ENCODE results near the gene BICC1. TPM values are rescaled to one million over a fixed set of nuclear protein-coding genes. Genes with fewer than 3 reads are reported as not detected.

Gene BICC1
- total RNA-seq, 1 experiment from 2014 or later, result 0.67 TPM

DNA sequence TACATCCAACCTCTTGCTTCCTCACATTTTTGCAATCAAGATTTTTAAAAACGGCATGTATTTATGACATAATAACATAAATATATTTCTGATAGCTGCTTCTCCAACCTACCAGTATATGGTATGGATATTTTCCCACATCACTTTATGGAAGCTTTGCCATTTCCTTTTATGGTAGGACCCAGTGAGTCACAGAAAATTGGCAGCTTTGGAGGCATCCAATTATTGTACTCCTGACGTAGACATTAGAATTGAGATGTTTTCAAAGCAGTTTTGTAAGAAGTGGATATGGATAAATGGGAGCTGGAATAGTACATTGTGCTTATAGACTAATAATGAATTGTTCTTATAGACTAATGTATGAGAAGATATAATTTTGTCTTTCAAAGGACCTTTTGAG lies 23.8 kb upstream of the BICC1 start:
- in situ Hi-C loops (cut with HindIII; ENCODE audit: low pct_unique_long_range_greater_than_20kb, low sequenced_read_pairs), result no loop called here
- intact Hi-C loops (cut with micrococcal nuclease; ENCODE audit: unreplicated experiment), result no loop called here
- ChIA-PET CTCF (no interaction called here), POLR2A (no interaction called here)
- DNase-seq (ENCODE audit: low read depth, low spot score) (no peak), ATAC-seq (no peak)
- Histone ChIP-seq H3K27me3 (ENCODE audit: control insufficient read depth, insufficient read depth, low read length) (no peaks in the 10 kb centered on the region), H3K9me3 (ENCODE audit: control insufficient read depth, insufficient read depth, low read depth, low read length) (no peaks in the 10 kb centered on the region), H3K4me3 (ENCODE audit: low read depth in 2 of 2, low read length in 2 of 2) (no peak overlapping the region), H3K4me1 (ENCODE audit: control insufficient read depth, insufficient read depth, low read length) (no peaks in the 10 kb centered on the region), H3K27ac (ENCODE audit: low read length) (no peak overlapping the region), H3K36me3 (ENCODE audit: control insufficient read depth, insufficient read depth, low read length) (no peaks in the 10 kb centered on the region)
- TF ChIP-seq, protein P1, sequence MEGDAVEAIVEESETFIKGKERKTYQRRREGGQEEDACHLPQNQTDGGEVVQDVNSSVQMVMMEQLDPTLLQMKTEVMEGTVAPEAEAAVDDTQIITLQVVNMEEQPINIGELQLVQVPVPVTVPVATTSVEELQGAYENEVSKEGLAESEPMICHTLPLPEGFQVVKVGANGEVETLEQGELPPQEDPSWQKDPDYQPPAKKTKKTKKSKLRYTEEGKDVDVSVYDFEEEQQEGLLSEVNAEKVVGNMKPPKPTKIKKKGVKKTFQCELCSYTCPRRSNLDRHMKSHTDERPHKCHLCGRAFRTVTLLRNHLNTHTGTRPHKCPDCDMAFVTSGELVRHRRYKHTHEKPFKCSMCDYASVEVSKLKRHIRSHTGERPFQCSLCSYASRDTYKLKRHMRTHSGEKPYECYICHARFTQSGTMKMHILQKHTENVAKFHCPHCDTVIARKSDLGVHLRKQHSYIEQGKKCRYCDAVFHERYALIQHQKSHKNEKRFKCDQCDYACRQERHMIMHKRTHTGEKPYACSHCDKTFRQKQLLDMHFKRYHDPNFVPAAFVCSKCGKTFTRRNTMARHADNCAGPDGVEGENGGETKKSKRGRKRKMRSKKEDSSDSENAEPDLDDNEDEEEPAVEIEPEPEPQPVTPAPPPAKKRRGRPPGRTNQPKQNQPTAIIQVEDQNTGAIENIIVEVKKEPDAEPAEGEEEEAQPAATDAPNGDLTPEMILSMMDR (IDR thresholded peaks at IDR 0.05), result no peak
- no peak for TF ChIP-seq POLR2AphosphoS5 (IDR thresholded peaks at IDR 0.05; ENCODE audit: low read depth, low read length)
- TF ChIP-seq, protein P2, sequence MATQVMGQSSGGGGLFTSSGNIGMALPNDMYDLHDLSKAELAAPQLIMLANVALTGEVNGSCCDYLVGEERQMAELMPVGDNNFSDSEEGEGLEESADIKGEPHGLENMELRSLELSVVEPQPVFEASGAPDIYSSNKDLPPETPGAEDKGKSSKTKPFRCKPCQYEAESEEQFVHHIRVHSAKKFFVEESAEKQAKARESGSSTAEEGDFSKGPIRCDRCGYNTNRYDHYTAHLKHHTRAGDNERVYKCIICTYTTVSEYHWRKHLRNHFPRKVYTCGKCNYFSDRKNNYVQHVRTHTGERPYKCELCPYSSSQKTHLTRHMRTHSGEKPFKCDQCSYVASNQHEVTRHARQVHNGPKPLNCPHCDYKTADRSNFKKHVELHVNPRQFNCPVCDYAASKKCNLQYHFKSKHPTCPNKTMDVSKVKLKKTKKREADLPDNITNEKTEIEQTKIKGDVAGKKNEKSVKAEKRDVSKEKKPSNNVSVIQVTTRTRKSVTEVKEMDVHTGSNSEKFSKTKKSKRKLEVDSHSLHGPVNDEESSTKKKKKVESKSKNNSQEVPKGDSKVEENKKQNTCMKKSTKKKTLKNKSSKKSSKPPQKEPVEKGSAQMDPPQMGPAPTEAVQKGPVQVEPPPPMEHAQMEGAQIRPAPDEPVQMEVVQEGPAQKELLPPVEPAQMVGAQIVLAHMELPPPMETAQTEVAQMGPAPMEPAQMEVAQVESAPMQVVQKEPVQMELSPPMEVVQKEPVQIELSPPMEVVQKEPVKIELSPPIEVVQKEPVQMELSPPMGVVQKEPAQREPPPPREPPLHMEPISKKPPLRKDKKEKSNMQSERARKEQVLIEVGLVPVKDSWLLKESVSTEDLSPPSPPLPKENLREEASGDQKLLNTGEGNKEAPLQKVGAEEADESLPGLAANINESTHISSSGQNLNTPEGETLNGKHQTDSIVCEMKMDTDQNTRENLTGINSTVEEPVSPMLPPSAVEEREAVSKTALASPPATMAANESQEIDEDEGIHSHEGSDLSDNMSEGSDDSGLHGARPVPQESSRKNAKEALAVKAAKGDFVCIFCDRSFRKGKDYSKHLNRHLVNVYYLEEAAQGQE (IDR thresholded peaks at IDR 0.05; ENCODE audit: insufficient read depth in 1 of 2, low read depth in 2 of 2, low read length in 1 of 2), result no peak
- TF ChIP-seq SIN3A (IDR thresholded peaks at IDR 0.05; ENCODE audit: borderline replicate concordance, insufficient read depth, low read depth, low read length), result no peak
- no peak for TF ChIP-seq TCF7L2 (IDR thresholded peaks at IDR 0.05; ENCODE audit: low read depth, low read length)
- BruUV-seq (replicated peaks), result no TSS peak

DNA sequence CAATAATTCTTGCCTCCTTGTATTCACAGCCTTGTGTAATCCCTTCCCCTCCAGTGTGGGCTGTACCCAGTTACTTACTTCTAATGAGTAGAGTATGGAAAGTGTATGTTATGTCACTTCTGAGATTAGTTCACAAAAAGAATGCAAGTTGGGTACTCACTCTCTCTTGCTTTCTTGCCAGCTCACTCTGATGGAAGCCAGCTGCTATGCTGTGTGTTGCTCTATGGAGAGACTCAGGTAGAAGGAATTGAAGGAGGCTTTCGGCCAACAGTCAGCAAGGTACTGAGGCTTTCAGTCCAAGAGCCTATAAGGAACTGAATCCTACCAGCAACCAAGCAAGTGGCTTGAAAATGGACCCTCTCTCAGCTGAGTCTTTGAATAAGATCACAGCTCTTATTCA lies 9.7 kb upstream of the BICC1 start:
- Histone ChIP-seq H3K4me3 (ENCODE audit: low read depth in 2 of 2, low read length in 2 of 2) (no peak overlapping the region), H3K27me3 (ENCODE audit: control insufficient read depth, insufficient read depth, low read length) (peaks cover 2% of the 10 kb centered on the region; the same call in 1 of the 2 replicates), H3K27ac (ENCODE audit: low read length) (no peak overlapping the region), H3K4me1 (ENCODE audit: control insufficient read depth, insufficient read depth, low read length) (no peaks in the 10 kb centered on the region), H3K9me3 (ENCODE audit: control insufficient read depth, insufficient read depth, low read depth, low read length) (no peaks in the 10 kb centered on the region), H3K36me3 (ENCODE audit: control insufficient read depth, insufficient read depth, low read length) (no peaks in the 10 kb centered on the region)
- BruUV-seq (replicated peaks), result no TSS peak
- CTCF ChIA-PET, result no interaction called here
- no peak for DNase-seq (ENCODE audit: low read depth, low spot score)
- in situ Hi-C loops (cut with HindIII; ENCODE audit: low pct_unique_long_range_greater_than_20kb, low sequenced_read_pairs), result no loop called here
- intact Hi-C loops (cut with micrococcal nuclease; ENCODE audit: unreplicated experiment), result no loop called here
- POLR2A ChIA-PET, result no interaction called here
- TF ChIP-seq POLR2AphosphoS5 (IDR thresholded peaks at IDR 0.05; ENCODE audit: low read depth, low read length) (no peak), TCF7L2 (IDR thresholded peaks at IDR 0.05; ENCODE audit: low read depth, low read length) (no peak), SIN3A (IDR thresholded peaks at IDR 0.05; ENCODE audit: borderline replicate concordance, insufficient read depth, low read depth, low read length) (no peak)
- TF ChIP-seq, protein P2 (IDR thresholded peaks at IDR 0.05; ENCODE audit: insufficient read depth in 1 of 2, low read depth in 2 of 2, low read length in 1 of 2), result no peak
- TF ChIP-seq, protein P1 (IDR thresholded peaks at IDR 0.05), result no peak
- ATAC-seq, result no peak
